ENCODE data around the gene MMP7. TPM values are rescaled to one million over a fixed set of nuclear protein-coding genes. Genes with fewer than 3 reads are reported as not detected.
A peak's percentile ranks its signal among the peaks of the same experiment; 100 is the strongest.

Gene MMP7, protein sequence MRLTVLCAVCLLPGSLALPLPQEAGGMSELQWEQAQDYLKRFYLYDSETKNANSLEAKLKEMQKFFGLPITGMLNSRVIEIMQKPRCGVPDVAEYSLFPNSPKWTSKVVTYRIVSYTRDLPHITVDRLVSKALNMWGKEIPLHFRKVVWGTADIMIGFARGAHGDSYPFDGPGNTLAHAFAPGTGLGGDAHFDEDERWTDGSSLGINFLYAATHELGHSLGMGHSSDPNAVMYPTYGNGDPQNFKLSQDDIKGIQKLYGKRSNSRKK
- total RNA-seq, result not detected

DNA sequence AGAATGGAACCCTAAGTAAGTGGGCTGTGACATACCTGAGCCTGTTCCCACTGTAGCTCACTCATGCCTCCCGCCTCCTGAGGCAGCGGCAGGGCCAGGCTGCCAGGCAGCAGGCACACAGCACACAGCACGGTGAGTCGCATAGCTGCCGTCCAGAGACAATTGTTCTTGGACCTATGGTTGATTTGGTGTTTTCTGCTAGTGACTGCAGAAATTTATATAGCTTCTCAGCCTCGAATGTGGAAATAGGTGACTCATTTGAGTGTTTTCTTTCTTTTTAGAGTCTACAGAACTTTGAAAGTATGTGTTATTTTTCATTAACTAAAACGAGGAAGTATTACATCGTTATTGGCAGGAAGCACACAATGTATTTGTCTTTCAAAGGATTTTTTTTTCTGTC, at the start of gene MMP7:
MMP7 (minus strand) TSS at position 190 of the 400 bp plus-strand sequence; CDS start at position 143, 47 bp downstream.
- no peaks in the 10 kb centered on the region for H3K9me3 Mint-ChIP-seq
- H3K27me3 Mint-ChIP-seq, result peaks cover 16% of the 10 kb centered on the region
- no peak within 1 kb of the TSS for H3K4me3 Mint-ChIP-seq
- peaks cover 4% of the 10 kb centered on the region for H3K4me1 Mint-ChIP-seq
- POLR2A ChIA-PET, result no interaction called here
- H3K27ac Mint-ChIP-seq, result no peak within 1 kb of the TSS
- no peaks in the 10 kb centered on the region for H3K36me3 Mint-ChIP-seq (ENCODE audit: low read depth)
- no peak for DNase-seq
- CTCF ChIA-PET, result no interaction called here

DNA sequence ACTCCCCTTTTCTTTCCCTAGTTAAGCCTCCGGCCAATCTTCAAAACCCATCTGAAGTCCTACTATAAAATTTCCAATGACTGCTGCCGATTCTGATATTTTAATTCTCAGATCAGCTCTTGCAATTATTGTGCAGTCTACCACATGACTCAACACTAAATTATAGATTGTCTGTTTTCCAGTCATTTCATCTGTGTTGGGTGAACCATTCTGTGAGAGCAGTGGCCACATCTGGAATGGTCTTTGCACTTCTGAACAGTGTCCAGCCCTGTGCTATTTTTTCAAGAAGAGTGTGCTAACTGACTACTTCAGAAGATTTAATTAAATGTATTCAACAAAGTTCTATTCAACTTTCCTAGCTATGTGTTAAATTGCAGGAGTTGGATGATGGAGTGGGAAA, 47.2 kb upstream of the MMP7 start:
- Mint-ChIP-seq H3K4me1 (peaks cover 21% of the 10 kb centered on the region), H3K36me3 (ENCODE audit: low read depth) (peaks cover 10% of the 10 kb centered on the region), H3K27me3 (peaks cover 4% of the 10 kb centered on the region), H3K4me3 (no peak overlapping the region), H3K27ac (peak overlapping the region; percentile 63), H3K9me3 (peaks cover 20% of the 10 kb centered on the region)
- DNase-seq, result no peak
- ChIA-PET POLR2A (no interaction called here), CTCF (interaction anchor here (0.7 to 0.8 kb wide), 2 partner anchors 38 to 223 kb away, joined by 3 to 4 read pairs; no protein-coding TSS in a partner anchor)

DNA sequence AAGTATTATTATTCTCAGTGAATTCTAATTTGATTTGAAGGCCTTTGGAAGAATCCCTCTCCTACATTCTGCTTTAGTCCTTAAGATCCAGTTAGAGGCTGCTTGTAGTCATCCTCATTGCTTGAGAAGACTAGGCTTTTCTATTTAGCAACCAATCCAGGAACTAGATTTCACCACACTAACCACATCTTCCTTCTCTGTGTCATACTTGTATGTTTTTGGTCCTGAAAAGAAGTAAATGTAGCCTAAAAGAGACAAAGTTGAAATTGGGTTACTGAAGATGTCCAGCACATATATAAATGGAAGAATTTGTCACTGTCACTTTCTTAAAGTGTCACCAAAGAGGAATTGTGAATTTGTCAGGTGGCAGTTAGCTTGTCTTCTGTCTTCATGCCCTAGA, 46.6 kb upstream of the MMP7 start:
- CTCF ChIA-PET, result interaction anchor here (0.7 kb wide), 1 partner anchor 38 kb away, joined by 3 read pairs; no protein-coding TSS in a partner anchor
- H3K36me3 Mint-ChIP-seq (ENCODE audit: low read depth), result peaks cover 10% of the 10 kb centered on the region
- H3K27ac Mint-ChIP-seq, result peak overlapping the region; percentile 63
- H3K27me3 Mint-ChIP-seq, result peaks cover 4% of the 10 kb centered on the region
- peaks cover 22% of the 10 kb centered on the region for H3K9me3 Mint-ChIP-seq
- peaks cover 21% of the 10 kb centered on the region for H3K4me1 Mint-ChIP-seq
- POLR2A ChIA-PET, result no interaction called here
- DNase-seq, result peak; percentile 16
- no peak overlapping the region for H3K4me3 Mint-ChIP-seq

DNA sequence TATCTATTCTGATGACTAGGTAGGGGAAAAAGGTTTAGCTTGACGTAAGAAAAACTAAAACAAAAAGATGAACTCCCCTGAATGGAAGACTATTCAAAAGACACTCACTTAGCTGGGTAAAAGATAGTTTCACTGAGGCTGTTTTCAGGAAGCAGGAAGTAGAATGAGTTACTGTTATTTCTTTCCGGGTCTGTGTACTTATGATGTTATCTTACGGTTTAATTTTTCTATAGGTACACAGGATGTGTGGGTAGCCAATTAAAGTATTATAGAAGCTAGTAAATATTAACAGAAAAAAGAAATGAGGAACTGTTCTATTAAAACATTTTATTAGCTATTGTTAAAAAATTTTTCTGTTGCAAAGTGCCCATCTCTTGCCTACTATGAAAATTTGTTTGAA, 45.8 kb upstream of the MMP7 start:
- POLR2A ChIA-PET, result no interaction called here
- H3K4me3 Mint-ChIP-seq, result no peak overlapping the region
- CTCF ChIA-PET, result interaction anchor here (0.8 kb wide), 1 partner anchor 15 kb away, joined by 3 read pairs; no protein-coding TSS in a partner anchor

DNA sequence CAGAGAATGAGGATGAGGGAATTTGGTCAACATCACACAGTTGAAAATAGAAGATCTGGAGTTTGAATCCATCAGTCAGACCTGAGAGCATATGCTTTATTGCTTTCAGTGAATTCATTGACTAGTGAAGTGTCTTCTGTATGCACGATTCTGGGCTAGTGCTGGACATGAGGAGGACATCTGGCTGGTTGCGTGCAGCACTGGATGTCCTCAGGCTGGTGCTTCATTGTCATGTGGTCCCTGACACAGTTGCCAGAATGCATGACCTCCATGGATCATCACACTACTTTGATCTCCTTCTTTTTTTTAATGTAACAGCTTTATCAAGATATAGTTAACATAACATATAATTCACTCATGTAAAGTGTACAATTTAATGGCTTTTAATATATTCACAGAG, 44.5 kb upstream of the MMP7 start:
- ChIA-PET POLR2A (no interaction called here), CTCF (no interaction called here)
- H3K27me3 Mint-ChIP-seq, result peaks cover 10% of the 10 kb centered on the region
- no peak overlapping the region for H3K4me3 Mint-ChIP-seq
- peaks cover 29% of the 10 kb centered on the region for H3K9me3 Mint-ChIP-seq
- DNase-seq, result no peak
- H3K27ac Mint-ChIP-seq, result no peak overlapping the region
- H3K36me3 Mint-ChIP-seq (ENCODE audit: low read depth), result peaks cover 10% of the 10 kb centered on the region
- peaks cover 21% of the 10 kb centered on the region for H3K4me1 Mint-ChIP-seq

More for the DNA sequence above, 45.8 kb upstream of the MMP7 start:
- H3K27me3 Mint-ChIP-seq, result peaks cover 7% of the 10 kb centered on the region
- H3K36me3 Mint-ChIP-seq (ENCODE audit: low read depth), result peaks cover 10% of the 10 kb centered on the region
- H3K27ac Mint-ChIP-seq, result peak overlapping the region; percentile 20
- H3K9me3 Mint-ChIP-seq, result peaks cover 29% of the 10 kb centered on the region
- H3K4me1 Mint-ChIP-seq, result peaks cover 21% of the 10 kb centered on the region
- no peak for DNase-seq

DNA sequence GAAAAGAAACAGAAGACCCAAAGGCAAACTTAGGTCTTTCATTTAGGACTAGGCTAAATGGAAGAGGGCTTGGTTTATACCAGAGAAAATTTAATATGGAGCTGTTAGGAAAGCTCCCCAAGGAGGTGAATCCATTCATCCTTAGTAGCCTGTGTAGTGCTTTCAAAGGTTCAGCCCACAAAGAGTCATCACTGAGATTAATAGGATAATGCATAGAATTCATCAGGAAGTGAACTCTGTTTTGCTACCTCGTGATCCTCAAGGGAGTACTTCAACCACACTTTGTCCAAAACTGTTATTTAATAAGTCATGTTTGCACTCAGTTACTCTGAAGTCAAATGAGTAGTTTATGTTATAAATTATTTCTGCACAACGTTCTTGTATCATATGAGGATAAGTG, 43.3 kb upstream of the MMP7 start:
- peaks cover 10% of the 10 kb centered on the region for H3K27me3 Mint-ChIP-seq
- no peak for DNase-seq
- peaks cover 21% of the 10 kb centered on the region for H3K4me1 Mint-ChIP-seq
- H3K36me3 Mint-ChIP-seq (ENCODE audit: low read depth), result peaks cover 14% of the 10 kb centered on the region
- H3K27ac Mint-ChIP-seq, result no peak overlapping the region
- CTCF ChIA-PET, result no interaction called here
- POLR2A ChIA-PET, result no interaction called here
- no peak overlapping the region for H3K4me3 Mint-ChIP-seq
- H3K9me3 Mint-ChIP-seq, result peaks cover 38% of the 10 kb centered on the region

DNA sequence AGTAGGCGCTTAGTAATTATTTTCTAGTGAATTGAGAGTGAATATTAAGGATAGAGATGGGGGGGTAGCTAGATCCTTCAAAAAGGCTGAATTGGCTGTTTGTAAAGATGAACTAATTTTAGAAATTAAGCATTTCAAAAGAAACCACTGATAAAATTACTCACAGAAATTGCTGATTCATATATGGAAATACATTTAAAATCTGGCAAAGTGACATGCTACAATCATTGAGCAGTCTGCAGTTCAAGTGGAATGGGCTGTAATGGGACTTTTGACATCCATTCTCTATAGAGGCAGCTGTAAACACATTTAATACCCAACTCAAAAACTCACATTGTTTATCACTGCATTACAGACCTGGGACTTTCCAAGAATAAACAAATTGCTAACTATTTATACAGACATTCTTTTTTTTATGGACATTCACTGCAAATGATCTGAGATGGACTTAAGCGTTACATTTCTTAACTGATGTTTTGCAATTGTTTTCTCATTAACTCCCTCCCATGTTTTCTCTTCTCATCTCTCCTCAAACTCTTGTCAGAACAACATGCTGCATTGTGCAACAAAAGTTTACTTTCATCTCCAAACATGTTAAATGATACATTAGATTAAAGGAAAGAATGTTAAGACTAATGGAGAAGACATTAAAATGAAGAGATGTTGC, 42.1 kb upstream of the MMP7 start:
- POLR2A ChIA-PET, result no interaction called here
- CTCF ChIA-PET, result no interaction called here

DNA sequence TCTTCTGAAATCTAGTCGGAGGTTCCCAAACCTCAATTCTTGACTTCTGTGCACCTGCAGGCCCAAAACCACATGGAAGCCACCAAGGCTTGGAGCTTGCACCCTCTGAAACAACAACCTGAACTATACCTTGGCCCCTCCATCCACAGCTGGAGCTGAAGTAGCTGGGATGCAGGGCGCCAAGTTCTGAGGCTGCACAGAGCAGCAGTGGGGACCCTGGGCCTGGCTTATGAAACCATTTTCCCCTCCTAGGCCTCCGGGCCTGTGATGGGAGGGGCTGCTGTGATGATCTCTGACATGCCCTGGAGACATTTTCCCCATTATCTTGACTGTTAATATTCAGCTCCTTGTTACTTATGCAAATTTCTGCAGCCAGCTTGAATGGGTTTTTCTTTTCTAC, 38.3 kb upstream of the MMP7 start:
- H3K4me1 Mint-ChIP-seq, result peaks cover 4% of the 10 kb centered on the region

More for the DNA sequence above, 42.1 kb upstream of the MMP7 start:
- no peak overlapping the region for H3K27ac Mint-ChIP-seq
- H3K9me3 Mint-ChIP-seq, result peaks cover 48% of the 10 kb centered on the region
- H3K4me3 Mint-ChIP-seq, result no peak overlapping the region
- peaks cover 10% of the 10 kb centered on the region for H3K27me3 Mint-ChIP-seq
- no peak for DNase-seq
- H3K36me3 Mint-ChIP-seq (ENCODE audit: low read depth), result peaks cover 23% of the 10 kb centered on the region
- H3K4me1 Mint-ChIP-seq, result peaks cover 19% of the 10 kb centered on the region

DNA sequence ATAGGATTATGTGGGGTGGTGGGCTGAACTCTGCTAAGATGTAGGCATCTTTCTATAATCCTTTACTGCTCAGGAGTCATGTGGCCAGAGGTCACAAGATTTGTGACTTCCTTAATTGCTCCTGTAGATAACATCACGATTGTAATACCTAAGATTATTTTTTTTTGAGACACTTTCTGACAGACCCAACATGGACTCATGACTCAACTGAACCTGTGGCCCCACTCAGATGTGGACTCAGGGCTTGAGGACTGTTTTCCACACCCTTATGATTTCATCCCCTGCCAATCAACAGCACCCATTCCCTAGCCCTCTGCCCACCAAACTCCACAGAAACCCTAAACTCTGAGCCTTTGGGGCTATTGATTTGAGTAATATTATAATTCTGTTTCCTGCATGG, 35.6 kb upstream of the MMP7 start:
- Mint-ChIP-seq H3K4me3 (no peak overlapping the region), H3K4me1 (peaks cover 30% of the 10 kb centered on the region), H3K9me3 (peaks cover 36% of the 10 kb centered on the region), H3K27ac (no peak overlapping the region), H3K36me3 (ENCODE audit: low read depth) (peaks cover 28% of the 10 kb centered on the region), H3K27me3 (peaks cover 5% of the 10 kb centered on the region)
- POLR2A ChIA-PET, result no interaction called here
- CTCF ChIA-PET, result no interaction called here
- DNase-seq, result no peak

More for the DNA sequence above, 38.3 kb upstream of the MMP7 start:
- CTCF ChIA-PET, result no interaction called here
- Mint-ChIP-seq H3K36me3 (ENCODE audit: low read depth) (peaks cover 24% of the 10 kb centered on the region), H3K9me3 (peaks cover 43% of the 10 kb centered on the region), H3K27me3 (peaks cover 10% of the 10 kb centered on the region), H3K27ac (no peak overlapping the region), H3K4me3 (no peak overlapping the region)
- POLR2A ChIA-PET, result no interaction called here
- no peak for DNase-seq

DNA sequence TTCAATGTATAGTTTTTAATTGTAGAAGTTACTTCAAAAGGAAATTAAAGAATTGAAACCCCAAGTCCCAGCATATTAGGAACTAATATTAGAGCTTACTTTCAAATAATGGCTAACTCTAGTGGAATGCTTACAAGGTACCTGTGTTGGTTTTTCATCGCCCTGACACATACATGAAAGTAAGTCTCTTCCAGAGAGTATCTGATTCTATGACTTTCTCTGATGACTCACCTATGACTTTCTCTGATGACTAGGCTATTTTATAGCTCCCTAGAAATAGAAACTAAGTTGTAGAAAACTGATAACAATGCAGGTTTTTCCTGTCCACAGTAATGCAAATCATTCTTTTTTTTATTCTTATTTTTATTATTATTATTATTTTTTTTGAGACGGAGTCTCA, 33.6 kb upstream of the MMP7 start:
- Mint-ChIP-seq H3K27ac (peak overlapping the region; percentile 41), H3K36me3 (ENCODE audit: low read depth) (peaks cover 32% of the 10 kb centered on the region), H3K4me1 (peaks cover 48% of the 10 kb centered on the region), H3K27me3 (peaks cover 3% of the 10 kb centered on the region), H3K9me3 (peaks cover 31% of the 10 kb centered on the region), H3K4me3 (no peak overlapping the region)
- CTCF ChIA-PET, result interaction anchor here (1.4 kb wide), 1 partner anchor 10 kb away, joined by 4 read pairs; no protein-coding TSS in a partner anchor
- POLR2A ChIA-PET, result interaction anchor here (0.9 kb wide), 1 partner anchor 10 kb away, joined by 3 read pairs; no protein-coding TSS in a partner anchor
- DNase-seq, result no peak

DNA sequence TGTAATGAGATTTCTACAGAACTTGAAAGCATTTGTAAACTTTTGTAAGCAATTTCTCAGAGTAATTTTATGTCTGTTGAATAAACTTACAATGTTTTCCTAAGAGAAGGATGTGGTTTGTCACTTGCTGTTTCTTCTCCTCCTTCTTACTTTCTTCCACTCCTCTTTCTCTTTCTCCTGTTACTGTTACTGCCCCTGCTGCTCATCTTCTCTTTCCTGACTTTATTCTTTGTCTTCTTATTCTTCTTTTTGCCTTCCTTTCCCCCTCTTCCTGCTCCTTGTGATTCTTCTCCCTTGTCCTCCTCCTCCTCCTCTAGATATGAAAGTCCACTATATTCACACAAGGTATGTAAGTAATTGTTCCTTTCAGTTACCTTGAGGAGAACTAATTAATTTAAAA, 31.1 kb upstream of the MMP7 start:
- DNase-seq, result no peak
- Mint-ChIP-seq H3K36me3 (ENCODE audit: low read depth) (peaks cover 27% of the 10 kb centered on the region), H3K4me1 (peaks cover 50% of the 10 kb centered on the region), H3K4me3 (peak overlapping the region; percentile 4), H3K27me3 (peaks cover 3% of the 10 kb centered on the region), H3K9me3 (peaks cover 22% of the 10 kb centered on the region), H3K27ac (peak overlapping the region; percentile 81)
- POLR2A ChIA-PET, result no interaction called here
- CTCF ChIA-PET, result no interaction called here

DNA sequence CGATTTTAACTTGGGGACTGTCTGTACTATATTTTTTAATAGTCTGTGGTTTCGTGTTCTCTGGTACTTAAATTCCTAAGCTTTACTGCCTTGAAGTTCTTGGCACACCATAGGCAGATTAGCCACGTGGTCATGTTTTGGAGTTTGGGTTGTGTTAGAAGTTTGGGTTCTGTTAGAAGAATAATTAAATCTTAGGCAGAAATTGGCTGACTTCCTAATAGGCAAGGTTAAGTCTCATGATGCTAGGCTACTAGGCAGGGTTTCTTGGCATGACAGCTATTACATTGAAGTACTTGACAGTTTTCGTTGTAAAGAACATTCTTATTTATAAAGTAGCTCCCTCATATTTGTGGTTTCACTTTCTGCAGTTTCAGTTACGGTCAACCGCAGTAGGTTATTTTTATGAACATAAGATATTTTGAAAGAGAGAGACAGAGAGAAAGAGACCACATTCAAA, 30.0 kb upstream of the MMP7 start:
- H3K9me3 Mint-ChIP-seq, result peaks cover 16% of the 10 kb centered on the region
- peaks cover 21% of the 10 kb centered on the region for H3K36me3 Mint-ChIP-seq (ENCODE audit: low read depth)
- ChIA-PET CTCF (interaction anchor here (2.3 kb wide), 1 partner anchor 15 kb away, joined by 9 read pairs; no protein-coding TSS in a partner anchor), POLR2A (no interaction called here)
- peak overlapping the region; percentile 66 for H3K4me3 Mint-ChIP-seq
- peaks cover 3% of the 10 kb centered on the region for H3K27me3 Mint-ChIP-seq
- DNase-seq, result peak; percentile 40
- peak overlapping the region; percentile 95 for H3K27ac Mint-ChIP-seq
- H3K4me1 Mint-ChIP-seq, result peaks cover 50% of the 10 kb centered on the region

DNA sequence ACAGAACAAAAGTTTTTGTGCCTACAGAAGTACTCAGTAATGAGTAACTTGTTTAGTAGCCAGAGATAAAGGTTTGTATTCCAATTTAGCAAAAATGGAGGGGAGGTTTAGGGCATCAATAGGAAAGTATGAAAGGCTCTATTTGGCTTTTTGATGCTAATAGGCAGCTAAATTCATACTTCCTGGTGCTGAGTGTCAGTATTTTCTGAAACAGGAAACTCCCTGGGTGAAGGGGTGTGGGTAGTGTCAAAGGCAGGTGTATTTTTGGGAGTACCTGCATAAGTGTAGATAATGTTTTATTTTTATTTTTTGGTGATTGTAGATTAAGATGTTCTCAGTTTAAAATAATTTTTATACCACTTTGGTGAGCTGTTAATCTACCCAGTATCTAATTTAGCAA, 29.3 kb upstream of the MMP7 start:
- peaks cover 3% of the 10 kb centered on the region for H3K27me3 Mint-ChIP-seq
- H3K4me3 Mint-ChIP-seq, result peak overlapping the region; percentile 14
- peaks cover 16% of the 10 kb centered on the region for H3K9me3 Mint-ChIP-seq
- peaks cover 21% of the 10 kb centered on the region for H3K36me3 Mint-ChIP-seq (ENCODE audit: low read depth)
- peak overlapping the region; percentile 95 for H3K27ac Mint-ChIP-seq
- H3K4me1 Mint-ChIP-seq, result peaks cover 50% of the 10 kb centered on the region
- ChIA-PET POLR2A (no interaction called here), CTCF (interaction anchor here (0.6 to 2.3 kb wide), 2 partner anchors 14 to 251 kb away, joined by 5 to 9 read pairs; no protein-coding TSS in a partner anchor)
- DNase-seq, result peak; percentile 25
